ENCODE data around the gene TAS2R41. TPM values are rescaled to one million over a fixed set of nuclear protein-coding genes. Genes with fewer than 3 reads are reported as not detected.

The TAS2R41 gene
- total RNA-seq, 1 donor from 2014 or later = not detected

GRCh38 chr7:143455942-143456341 lies 21.7 kb upstream of the TAS2R41 start:
- no peak for DNase-seq (ENCODE audit: low spot score, unreplicated experiment)
- Mint-ChIP-seq H3K4me3 (ENCODE audit: low read depth) (no peak overlapping the region), H3K36me3 (ENCODE audit: insufficient read depth) (no peaks in the 10 kb centered on the region), H3K4me1 (ENCODE audit: low read depth) (no peaks in the 10 kb centered on the region), H3K27me3 (no peaks in the 10 kb centered on the region), H3K27ac (no peak overlapping the region), H3K9me3 (ENCODE audit: low read depth) (no peaks in the 10 kb centered on the region)
- TF ChIP-seq, protein P1, sequence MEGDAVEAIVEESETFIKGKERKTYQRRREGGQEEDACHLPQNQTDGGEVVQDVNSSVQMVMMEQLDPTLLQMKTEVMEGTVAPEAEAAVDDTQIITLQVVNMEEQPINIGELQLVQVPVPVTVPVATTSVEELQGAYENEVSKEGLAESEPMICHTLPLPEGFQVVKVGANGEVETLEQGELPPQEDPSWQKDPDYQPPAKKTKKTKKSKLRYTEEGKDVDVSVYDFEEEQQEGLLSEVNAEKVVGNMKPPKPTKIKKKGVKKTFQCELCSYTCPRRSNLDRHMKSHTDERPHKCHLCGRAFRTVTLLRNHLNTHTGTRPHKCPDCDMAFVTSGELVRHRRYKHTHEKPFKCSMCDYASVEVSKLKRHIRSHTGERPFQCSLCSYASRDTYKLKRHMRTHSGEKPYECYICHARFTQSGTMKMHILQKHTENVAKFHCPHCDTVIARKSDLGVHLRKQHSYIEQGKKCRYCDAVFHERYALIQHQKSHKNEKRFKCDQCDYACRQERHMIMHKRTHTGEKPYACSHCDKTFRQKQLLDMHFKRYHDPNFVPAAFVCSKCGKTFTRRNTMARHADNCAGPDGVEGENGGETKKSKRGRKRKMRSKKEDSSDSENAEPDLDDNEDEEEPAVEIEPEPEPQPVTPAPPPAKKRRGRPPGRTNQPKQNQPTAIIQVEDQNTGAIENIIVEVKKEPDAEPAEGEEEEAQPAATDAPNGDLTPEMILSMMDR (IDR thresholded peaks at IDR 0.05; ENCODE audit: unreplicated experiment) = no peak

GRCh38 chr7:143456992-143457793 lies 20.5 kb upstream of the TAS2R41 start:
- DNase-seq (ENCODE audit: low spot score, unreplicated experiment) = no peak
- Mint-ChIP-seq H3K27ac (no peak overlapping the region), H3K4me3 (ENCODE audit: low read depth) (no peak overlapping the region), H3K4me1 (ENCODE audit: low read depth) (no peaks in the 10 kb centered on the region), H3K27me3 (no peaks in the 10 kb centered on the region), H3K36me3 (ENCODE audit: insufficient read depth) (no peaks in the 10 kb centered on the region), H3K9me3 (ENCODE audit: low read depth) (no peaks in the 10 kb centered on the region)
- TF ChIP-seq, protein P1 (IDR thresholded peaks at IDR 0.05; ENCODE audit: unreplicated experiment) = no peak

DNA sequence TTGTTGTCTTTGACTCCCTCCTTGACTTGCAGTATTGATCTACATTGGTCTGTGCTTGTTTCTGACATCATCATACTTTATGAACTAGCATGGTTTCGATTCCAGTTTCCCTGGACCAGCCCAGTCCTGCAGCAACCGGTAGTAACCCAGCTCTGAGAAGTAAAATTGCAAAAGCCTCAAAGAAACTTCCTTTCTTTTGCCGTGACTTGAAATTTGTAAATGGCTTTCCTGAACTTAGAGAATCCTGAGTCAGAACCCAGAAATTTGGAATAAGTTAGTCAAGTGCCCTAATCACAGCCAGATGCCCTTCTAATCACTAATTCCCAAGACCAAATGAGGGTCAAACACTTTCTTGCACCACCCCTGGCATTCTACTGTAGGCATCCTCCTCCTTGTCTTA lies 19.4 kb upstream of the TAS2R41 start:
- no peak for DNase-seq (ENCODE audit: low spot score, unreplicated experiment)
- Mint-ChIP-seq H3K4me1 (ENCODE audit: low read depth) (no peaks in the 10 kb centered on the region), H3K36me3 (ENCODE audit: insufficient read depth) (no peaks in the 10 kb centered on the region), H3K27me3 (no peaks in the 10 kb centered on the region), H3K27ac (no peak overlapping the region), H3K9me3 (ENCODE audit: low read depth) (peaks cover 3% of the 10 kb centered on the region), H3K4me3 (ENCODE audit: low read depth) (no peak overlapping the region)
- TF ChIP-seq, protein P1 (IDR thresholded peaks at IDR 0.05; ENCODE audit: unreplicated experiment) = no peak

DNA sequence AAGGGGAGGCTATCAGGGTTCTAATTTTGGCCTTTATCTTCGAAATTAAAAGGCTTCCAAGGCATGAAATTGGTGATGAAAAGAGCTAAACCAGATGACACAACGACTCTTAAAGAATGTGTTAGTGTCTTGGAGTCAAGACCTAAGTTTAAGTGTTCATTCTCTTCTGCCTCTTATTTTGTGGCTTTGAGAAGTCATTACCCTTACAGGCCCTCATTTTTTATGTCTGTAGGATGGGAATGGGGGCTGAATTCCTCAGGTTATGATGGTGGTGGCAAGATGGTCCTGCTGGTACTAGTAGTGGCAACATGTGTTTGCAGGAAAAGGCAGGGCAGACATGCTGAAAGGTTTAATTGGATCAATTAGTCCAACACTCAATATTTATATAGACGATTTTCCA lies 19.0 kb upstream of the TAS2R41 start:
- H3K4me3 Mint-ChIP-seq (ENCODE audit: low read depth) = no peak overlapping the region
- H3K36me3 Mint-ChIP-seq (ENCODE audit: insufficient read depth) = no peaks in the 10 kb centered on the region
- TF ChIP-seq, protein P1 (IDR thresholded peaks at IDR 0.05; ENCODE audit: unreplicated experiment) = no peak
- no peak for DNase-seq (ENCODE audit: low spot score, unreplicated experiment)
- no peak overlapping the region for H3K27ac Mint-ChIP-seq
- no peaks in the 10 kb centered on the region for H3K4me1 Mint-ChIP-seq (ENCODE audit: low read depth)
- no peaks in the 10 kb centered on the region for H3K27me3 Mint-ChIP-seq
- H3K9me3 Mint-ChIP-seq (ENCODE audit: low read depth) = peaks cover 3% of the 10 kb centered on the region

DNA sequence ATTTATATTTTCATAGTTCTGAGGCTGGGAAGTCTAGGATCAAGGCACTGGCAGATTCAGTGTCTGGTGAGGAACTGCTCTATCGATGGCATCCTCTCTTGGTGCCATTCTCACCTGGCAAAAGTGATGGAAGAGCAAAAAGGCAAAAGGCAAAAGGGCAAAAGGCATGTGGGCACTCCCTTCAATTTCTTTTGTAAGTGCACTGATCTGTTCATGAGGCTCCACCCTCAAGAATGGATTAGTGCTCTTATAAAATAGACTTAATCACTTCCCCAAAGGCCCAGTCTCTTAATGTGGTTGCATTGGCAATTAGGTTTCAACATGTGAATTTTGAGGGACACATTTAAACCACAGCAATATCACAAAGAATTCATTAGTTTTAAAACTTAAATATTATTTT lies 18.3 kb upstream of the TAS2R41 start:
- TF ChIP-seq, protein P1 (IDR thresholded peaks at IDR 0.05; ENCODE audit: unreplicated experiment) = no peak
- no peaks in the 10 kb centered on the region for H3K4me1 Mint-ChIP-seq (ENCODE audit: low read depth)
- no peak overlapping the region for H3K27ac Mint-ChIP-seq
- no peak for DNase-seq (ENCODE audit: low spot score, unreplicated experiment)
- no peaks in the 10 kb centered on the region for H3K36me3 Mint-ChIP-seq (ENCODE audit: insufficient read depth)
- no peaks in the 10 kb centered on the region for H3K27me3 Mint-ChIP-seq
- H3K9me3 Mint-ChIP-seq (ENCODE audit: low read depth) = peaks cover 3% of the 10 kb centered on the region
- no peak overlapping the region for H3K4me3 Mint-ChIP-seq (ENCODE audit: low read depth)

All from progenitor cell of endocrine pancreas (in vitro differentiated cells).